Kidney (tissue), 14 donors: Measurements from ENCODE around the gene TSSK6. TPM values are rescaled to one million over a fixed set of nuclear protein-coding genes. Genes with fewer than 3 reads are reported as not detected.

Experiments
- DNase-seq, 5 donors: peaks; one replicate each; pipeline ENCODE4 v3.0.0-alpha.2; 2013 to 2020
- FAIRE-seq: peaks from 2 replicates; lab custom pipeline; 2012; peaks lifted over from hg19 to GRCh38; lab: Jason Lieb, UNC
- H3K27ac ChIP-seq, 2 donors: one replicate each; pipeline ENCODE4 v1.7.0; 2013; ENCODE audit warnings: low read depth in 2 of 2, low read length in 2 of 2, inconsistent platforms in 1 of 2
- H3K27me3 ChIP-seq: one replicate; pipeline ENCODE4 v1.7.1; 2013; ENCODE audit warnings: low read length, inconsistent platforms; ENCODE audit not compliant: control insufficient read depth, insufficient read depth
- H3K36me3 ChIP-seq, 3 donors: one replicate each; pipeline versions ENCODE4 v1.7.0 to v1.7.1; 2013; ENCODE audit warnings: low read length in 3 of 3, control low read depth in 1 of 3, inconsistent platforms in 1 of 3; ENCODE audit not compliant: insufficient read depth in 3 of 3, control insufficient read depth in 2 of 3
- H3K4me1 ChIP-seq, 3 donors: one replicate each; pipeline versions ENCODE4 v1.7.0 to v1.7.1; 2013; ENCODE audit warnings: low read length in 3 of 3, inconsistent platforms in 1 of 3, low read depth in 1 of 3; ENCODE audit not compliant: control insufficient read depth in 2 of 3, insufficient read depth in 2 of 3
- H3K4me3 ChIP-seq, 3 donors: one replicate each; pipeline versions ENCODE4 v1.7.0 to v1.8.1; 2013; ENCODE audit warnings: low read length in 3 of 3, control low read depth in 1 of 3, inconsistent platforms in 1 of 3
- H3K9ac ChIP-seq, 3 donors: one replicate each; pipeline versions ENCODE4 v1.7.0 to v1.7.1; 2013; ENCODE audit warnings: low read length in 3 of 3, control low read depth in 1 of 3, inconsistent platforms in 1 of 3
- H3K9me3 ChIP-seq, 3 donors: one replicate each; pipeline versions ENCODE4 v1.7.0 to v1.7.1; 2013; ENCODE audit warnings: low read length in 3 of 3, control low read depth in 1 of 3, inconsistent platforms in 1 of 3; ENCODE audit not compliant: control insufficient read depth in 2 of 3, insufficient read depth in 1 of 3
- intact Hi-C: fragments of 100-400 bp; cut with DNase I; formaldehyde crosslinking; loops from one replicate; pipeline ENCODE4 v1.11.1; 2022
- polyA plus RNA-seq: library from polyadenylated mRNA; stranded (reverse); fragments of 350-450 nt; fragmentation: Illumina TruSeq; extraction: RNeasy Lipid Tissue Mini Kit (QIAGEN cat#74804); gene quantifications from one replicate; pipeline ENCODE4 v1.2.3, GENCODE V29; 2014; ENCODE audit warnings: low read depth, low replicate concordance; ENCODE audit not compliant: insufficient read depth
- total RNA-seq: library from RNA; stranded (reverse); fragmentation: NEBNext Ultra II Directional; extraction: Animal tissue kit (Norgen Biotek cat#: 25700); gene quantifications from one replicate; pipeline ENCODE4 v1.2.1, GENCODE V29; 2021
- TF ChIP-seq, protein P1 (sequence below): IDR thresholded peaks from 3 replicates; pipeline ENCODE4 v1.5.1; 2012; ENCODE audit warnings: mild to moderate bottlenecking, moderate library complexity, borderline replicate concordance; ENCODE audit not compliant: insufficient read depth; ENCODE audit errors: extremely low read depth
- donor health status: control.
- donor health status: control.
- donor health status: control.
- donor health status: control.
- donor health status: control.
- donor health status: DM: yes; HTN: yes; CAD: no.
- donor health status: Normal renal cell carcinoma (clear cell type).

The TSSK6 gene
- total and polyA plus RNA-seq, 2 donors from 2014 or later = 1.4 to 3.7 TPM

DNA sequence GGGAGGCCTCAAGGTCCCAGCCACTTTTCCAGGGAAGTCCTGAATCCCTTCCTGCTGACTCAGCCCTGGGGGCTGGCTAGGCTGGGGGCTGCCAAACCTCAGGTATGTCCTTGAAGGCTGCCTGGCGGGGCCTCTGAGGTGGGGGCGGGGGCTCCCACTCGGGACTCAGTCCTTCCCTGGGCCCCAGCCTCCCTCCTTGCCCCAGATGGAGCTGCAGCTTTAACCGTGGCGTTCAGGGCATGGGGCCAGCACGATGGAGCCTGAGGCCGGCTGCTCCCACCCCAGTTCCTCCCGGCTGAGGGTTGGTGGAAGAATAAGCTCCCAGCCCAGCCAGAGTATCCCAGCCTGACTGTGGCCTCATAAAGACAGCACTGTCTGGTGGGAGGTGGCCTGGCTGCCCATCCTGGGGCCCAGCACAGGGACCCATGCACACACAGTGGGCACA is 35.2 kb upstream of the TSSK6 start:
- FAIRE-seq (no peak), DNase-seq (no peak)
- TF ChIP-seq, protein P1, sequence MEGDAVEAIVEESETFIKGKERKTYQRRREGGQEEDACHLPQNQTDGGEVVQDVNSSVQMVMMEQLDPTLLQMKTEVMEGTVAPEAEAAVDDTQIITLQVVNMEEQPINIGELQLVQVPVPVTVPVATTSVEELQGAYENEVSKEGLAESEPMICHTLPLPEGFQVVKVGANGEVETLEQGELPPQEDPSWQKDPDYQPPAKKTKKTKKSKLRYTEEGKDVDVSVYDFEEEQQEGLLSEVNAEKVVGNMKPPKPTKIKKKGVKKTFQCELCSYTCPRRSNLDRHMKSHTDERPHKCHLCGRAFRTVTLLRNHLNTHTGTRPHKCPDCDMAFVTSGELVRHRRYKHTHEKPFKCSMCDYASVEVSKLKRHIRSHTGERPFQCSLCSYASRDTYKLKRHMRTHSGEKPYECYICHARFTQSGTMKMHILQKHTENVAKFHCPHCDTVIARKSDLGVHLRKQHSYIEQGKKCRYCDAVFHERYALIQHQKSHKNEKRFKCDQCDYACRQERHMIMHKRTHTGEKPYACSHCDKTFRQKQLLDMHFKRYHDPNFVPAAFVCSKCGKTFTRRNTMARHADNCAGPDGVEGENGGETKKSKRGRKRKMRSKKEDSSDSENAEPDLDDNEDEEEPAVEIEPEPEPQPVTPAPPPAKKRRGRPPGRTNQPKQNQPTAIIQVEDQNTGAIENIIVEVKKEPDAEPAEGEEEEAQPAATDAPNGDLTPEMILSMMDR = no peak

DNA sequence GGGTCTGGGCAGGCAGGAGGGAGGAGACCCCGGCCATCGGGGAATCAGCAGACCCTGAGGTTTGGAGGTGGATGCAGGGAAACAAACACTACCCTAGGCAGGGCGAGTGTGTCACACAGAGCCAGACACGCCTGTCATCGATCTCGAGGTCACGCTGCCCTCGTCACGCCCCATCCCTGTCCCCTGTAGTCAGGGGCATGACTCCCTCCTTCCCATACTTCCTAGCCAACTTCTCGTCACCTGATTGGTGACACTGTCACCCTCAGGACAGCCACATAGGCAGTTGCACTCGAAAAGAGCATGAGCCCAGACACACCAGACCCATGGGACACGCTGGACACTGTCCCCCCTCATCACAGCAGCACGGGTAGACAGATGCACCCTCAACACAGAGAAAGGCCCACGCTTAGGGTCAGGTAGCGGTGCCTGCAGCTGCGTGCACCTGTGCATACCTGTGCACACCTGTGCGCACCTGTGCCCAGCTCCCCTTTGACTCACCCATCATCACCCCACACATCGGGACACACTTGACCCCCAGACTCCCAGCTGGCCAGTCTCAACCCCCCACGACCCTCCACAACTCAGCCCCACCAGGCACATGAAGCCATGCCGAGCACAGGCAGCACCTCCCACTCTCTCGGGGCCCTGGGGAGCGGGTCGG is 34.6 kb upstream of the TSSK6 start:
- no peak overlapping the region for H3K9ac ChIP-seq
- H3K27me3 ChIP-seq = no peaks in the 10 kb centered on the region
- no peaks in the 10 kb centered on the region for H3K9me3 ChIP-seq
- FAIRE-seq (no peak), DNase-seq (peak in 2 of 5 donors; percentile 45 to 60)
- no peaks in the 10 kb centered on the region for H3K4me1 ChIP-seq
- no peak overlapping the region for H3K27ac ChIP-seq
- intact Hi-C loops = no loop called here
- TF ChIP-seq, protein P1 = no peak
- no peaks in the 10 kb centered on the region for H3K36me3 ChIP-seq
- no peak overlapping the region for H3K4me3 ChIP-seq

More for the DNA sequence above, 35.2 kb upstream of the TSSK6 start:
- Histone ChIP-seq H3K27ac (no peak overlapping the region), H3K9ac (no peak overlapping the region), H3K4me3 (no peak overlapping the region), H3K27me3 (no peaks in the 10 kb centered on the region), H3K4me1 (no peaks in the 10 kb centered on the region), H3K36me3 (no peaks in the 10 kb centered on the region), H3K9me3 (no peaks in the 10 kb centered on the region)
- intact Hi-C loops = no loop called here

DNA sequence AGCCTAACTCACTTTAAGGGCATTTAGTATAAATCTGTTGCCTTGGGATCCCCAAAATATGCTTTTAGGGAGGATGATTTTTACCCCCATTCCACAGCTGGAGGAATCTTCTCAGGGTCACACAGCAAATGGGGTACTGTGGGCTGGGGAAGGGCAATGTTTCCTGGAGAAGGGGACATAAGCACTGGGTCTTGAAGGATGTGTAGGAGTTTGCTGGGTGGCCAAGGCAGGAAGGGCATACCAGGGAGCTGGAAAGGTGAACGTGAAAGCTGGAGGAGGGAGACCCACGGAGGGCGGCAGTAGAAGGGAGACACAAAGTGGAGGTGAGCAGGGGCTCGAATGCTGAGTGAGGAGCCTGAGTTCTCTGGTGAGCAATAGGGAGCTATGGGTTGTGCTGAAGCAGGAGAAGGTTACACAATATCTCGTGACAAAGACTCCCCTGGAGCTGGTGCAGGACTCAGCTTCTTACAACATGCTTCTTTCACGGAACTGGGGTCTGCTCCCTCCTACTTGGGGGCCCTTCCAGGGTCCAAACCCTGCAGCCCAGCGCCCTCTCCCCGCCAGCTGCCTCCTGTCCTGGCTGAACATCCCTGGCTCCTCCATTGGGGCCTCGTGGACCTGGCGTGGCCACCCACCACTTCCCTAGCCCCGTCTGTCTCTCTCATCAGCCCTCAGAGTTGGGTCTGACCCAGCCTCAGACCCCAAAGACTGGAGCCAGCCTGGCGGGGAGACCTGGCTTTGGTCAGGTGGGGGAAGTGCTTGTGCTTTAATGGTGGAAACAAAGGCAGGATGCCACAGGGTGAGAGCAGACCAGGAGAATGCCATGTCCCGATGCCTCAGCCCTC is 33.8 kb upstream of the TSSK6 start:
- H3K9ac ChIP-seq = no peak overlapping the region
- no peaks in the 10 kb centered on the region for H3K36me3 ChIP-seq
- no peaks in the 10 kb centered on the region for H3K9me3 ChIP-seq
- DNase-seq = peak in 1 of 5 donors; percentile 28
- no peak overlapping the region for H3K27ac ChIP-seq
- no peak overlapping the region for H3K4me3 ChIP-seq
- H3K4me1 ChIP-seq = no peaks in the 10 kb centered on the region
- TF ChIP-seq, protein P1 = no peak
- intact Hi-C loops = no loop called here
- no peak for FAIRE-seq
- no peaks in the 10 kb centered on the region for H3K27me3 ChIP-seq
